ENCODE data around the gene RAB44. TPM values are rescaled to one million over a fixed set of nuclear protein-coding genes. Genes with fewer than 3 reads are reported as not detected.

Gene RAB44
- total and polyA plus RNA-seq, 8 donors = 0.04 to 0.14 (median 0.09) TPM; not detected in 1

DNA sequence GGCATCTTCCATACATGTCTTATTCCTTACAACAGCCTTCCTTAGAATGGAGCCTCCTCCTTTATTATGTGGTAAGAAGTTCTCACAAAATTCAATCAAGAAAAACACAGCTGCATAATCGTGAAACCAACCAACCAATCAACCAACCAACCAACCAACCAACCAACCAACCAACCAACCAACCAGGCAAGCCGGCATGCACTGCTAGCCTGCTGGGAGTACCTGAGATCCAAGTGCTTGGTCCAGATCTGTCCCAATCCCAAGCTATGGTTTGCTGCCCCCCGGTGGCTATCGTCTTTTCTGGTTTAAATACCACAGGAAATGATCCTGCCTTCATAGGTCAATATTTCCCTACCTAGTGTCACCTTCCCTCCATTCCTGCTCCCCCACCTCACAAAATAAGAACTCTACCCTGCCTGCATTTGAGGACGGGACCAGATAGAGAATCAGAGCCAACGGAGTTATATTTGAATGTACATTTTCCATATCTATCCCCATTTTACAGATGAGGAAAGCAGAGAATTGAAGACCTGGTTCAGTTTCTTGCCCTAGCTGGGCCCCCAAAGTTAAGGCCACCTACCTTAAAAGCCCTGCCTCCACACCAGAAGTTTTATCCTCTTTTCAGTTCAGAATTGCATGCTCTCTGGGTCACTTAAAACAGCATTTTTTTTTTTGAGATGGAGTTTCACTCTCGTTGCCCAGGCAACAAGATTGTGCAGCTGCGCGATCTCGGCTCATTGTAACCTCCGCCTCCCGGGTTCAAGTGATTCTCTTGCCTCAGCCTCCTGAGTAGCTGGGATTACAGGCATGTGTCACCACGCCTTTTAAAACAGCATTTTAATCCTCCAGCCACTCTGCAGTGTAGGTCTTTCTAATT lies 27.1 kb downstream of the RAB44 start:
- no peaks in the 10 kb centered on the region for H3K27me3 ChIP-seq
- H3K4me3 ChIP-seq = no peak overlapping the region
- H3K27ac ChIP-seq = no peak overlapping the region
- DNase-seq (peak; percentile 76 to 88 (median 83)), ATAC-seq (peak; percentile 84 to 97 (median 92)), FAIRE-seq (no peak)
- no peaks in the 10 kb centered on the region for H3K4me1 ChIP-seq
- H3K9me3 ChIP-seq = no peaks in the 10 kb centered on the region
- TF ChIP-seq CTCF (IDR thresholded peaks at IDR 0.05) = peak in 3 of 4 donors; percentile 19 to 46 (median 39)
- H3K36me3 ChIP-seq = no peaks in the 10 kb centered on the region
- 36 to 41% methylated on average over 13 of the region's 13 CpGs for WGBS, 2 donors
- intact Hi-C loops (cut with DNase I) = loop anchor here in 2 of 3 donors (5.0 to 10.0 kb wide), 2 partner anchors 100 to 107 kb away; no protein-coding TSS in a partner anchor

GRCh38 chr6:36725581-36725980 lies 28.0 kb downstream of the RAB44 start:
- Histone ChIP-seq H3K4me1 (no peaks in the 10 kb centered on the region), H3K36me3 (no peaks in the 10 kb centered on the region), H3K27me3 (no peaks in the 10 kb centered on the region), H3K9me3 (no peaks in the 10 kb centered on the region), H3K4me3 (no peak overlapping the region), H3K27ac (no peak overlapping the region)
- TF ChIP-seq CTCF (IDR thresholded peaks at IDR 0.05) = no peak
- no peak for ATAC-seq
- intact Hi-C loops (cut with DNase I) = loop anchor here in 1 of 3 donors (10.0 kb wide), 1 partner anchor 101 kb away; no protein-coding TSS in a partner anchor
- no peak for DNase-seq
- no peak for FAIRE-seq
- 81 to 89% methylated on average over 7 of the region's 7 CpGs for WGBS, 2 donors

DNA sequence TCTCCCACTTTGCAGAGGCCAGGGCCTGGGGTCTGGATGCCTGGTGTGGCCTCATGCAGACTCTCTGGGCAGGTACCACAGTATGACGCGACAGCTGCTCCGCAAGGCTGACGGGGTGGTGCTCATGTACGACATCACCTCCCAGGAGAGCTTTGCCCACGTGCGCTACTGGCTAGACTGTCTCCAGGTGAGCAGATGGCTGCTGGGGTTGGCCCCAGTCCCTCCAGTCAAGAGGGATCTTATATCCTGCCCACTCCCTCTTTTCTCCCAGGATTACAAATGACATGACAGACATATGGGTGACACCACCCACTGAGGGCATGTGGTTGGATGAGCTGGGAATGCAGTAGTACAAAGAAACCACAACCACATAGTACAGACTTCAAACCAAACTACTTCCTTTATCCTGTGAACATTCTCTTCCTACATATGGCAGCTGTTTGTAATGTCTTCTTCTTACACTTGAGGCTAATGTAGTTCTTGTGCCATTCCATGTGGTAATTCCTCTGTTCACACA lies 29.9 kb downstream of the RAB44 start:
- intact Hi-C loops (cut with DNase I) = loop anchor here in 1 of 3 donors (10.0 kb wide), 1 partner anchor 103 kb away; no protein-coding TSS in a partner anchor
- Histone ChIP-seq H3K4me3 (no peak overlapping the region), H3K27me3 (no peaks in the 10 kb centered on the region), H3K36me3 (no peaks in the 10 kb centered on the region), H3K27ac (no peak overlapping the region), H3K9me3 (no peaks in the 10 kb centered on the region), H3K4me1 (no peaks in the 10 kb centered on the region)
- WGBS, 2 donors = 84 to 88% methylated on average over 7 of the region's 7 CpGs
- ATAC-seq (no peak), DNase-seq (no peak), FAIRE-seq (no peak)
- no peak for TF ChIP-seq CTCF (IDR thresholded peaks at IDR 0.05)

- no peak overlapping the region for H3K27ac ChIP-seq
- H3K4me3 ChIP-seq = no peak overlapping the region
- H3K27me3 ChIP-seq = no peaks in the 10 kb centered on the region
- TF ChIP-seq CTCF (IDR thresholded peaks at IDR 0.05) = no peak
- WGBS, 2 donors = 75 to 81% methylated on average over 11 of the region's 11 CpGs
- no peaks in the 10 kb centered on the region for H3K9me3 ChIP-seq
- no peaks in the 10 kb centered on the region for H3K36me3 ChIP-seq
- intact Hi-C loops (cut with DNase I) = loop anchor here in 1 of 3 donors (10.0 kb wide), 1 partner anchor 104 kb away; no protein-coding TSS in a partner anchor
- DNase-seq (no peak), FAIRE-seq (no peak), ATAC-seq (no peak)
- H3K4me1 ChIP-seq = no peaks in the 10 kb centered on the region
Measured at GRCh38 chr6:36728289-36729160, 30.9 kb downstream of the RAB44 start.

Measured in pancreas (tissue), 10 donors.